ENCODE results near the gene CCDC116. TPM values are rescaled to one million over a fixed set of nuclear protein-coding genes. Genes with fewer than 3 reads are reported as not detected.

The CCDC116 gene
- total RNA-seq, 1 donor from 2014 or later = 1.0 TPM

DNA sequence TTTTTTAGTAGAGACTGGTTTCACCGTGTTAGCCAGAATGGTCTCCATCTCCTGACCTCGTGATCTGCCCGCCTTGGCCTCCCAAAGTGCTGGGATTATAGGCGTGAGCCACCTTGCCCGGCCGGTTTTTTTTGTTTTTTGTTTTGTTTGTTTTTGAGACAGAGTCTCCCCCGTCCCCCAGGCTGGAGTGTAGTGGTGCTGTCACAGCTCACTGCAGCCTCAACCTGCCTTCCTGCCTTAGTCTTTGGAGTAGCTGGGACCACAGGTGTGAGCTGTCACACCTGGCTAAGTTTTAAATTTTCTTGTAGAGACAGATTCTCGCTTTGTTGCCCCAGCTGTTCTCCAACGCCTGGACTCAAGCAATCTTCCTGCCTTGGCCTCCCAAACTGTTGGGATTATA lies 36.5 kb downstream of the CCDC116 start:
- TF ChIP-seq, protein P1, sequence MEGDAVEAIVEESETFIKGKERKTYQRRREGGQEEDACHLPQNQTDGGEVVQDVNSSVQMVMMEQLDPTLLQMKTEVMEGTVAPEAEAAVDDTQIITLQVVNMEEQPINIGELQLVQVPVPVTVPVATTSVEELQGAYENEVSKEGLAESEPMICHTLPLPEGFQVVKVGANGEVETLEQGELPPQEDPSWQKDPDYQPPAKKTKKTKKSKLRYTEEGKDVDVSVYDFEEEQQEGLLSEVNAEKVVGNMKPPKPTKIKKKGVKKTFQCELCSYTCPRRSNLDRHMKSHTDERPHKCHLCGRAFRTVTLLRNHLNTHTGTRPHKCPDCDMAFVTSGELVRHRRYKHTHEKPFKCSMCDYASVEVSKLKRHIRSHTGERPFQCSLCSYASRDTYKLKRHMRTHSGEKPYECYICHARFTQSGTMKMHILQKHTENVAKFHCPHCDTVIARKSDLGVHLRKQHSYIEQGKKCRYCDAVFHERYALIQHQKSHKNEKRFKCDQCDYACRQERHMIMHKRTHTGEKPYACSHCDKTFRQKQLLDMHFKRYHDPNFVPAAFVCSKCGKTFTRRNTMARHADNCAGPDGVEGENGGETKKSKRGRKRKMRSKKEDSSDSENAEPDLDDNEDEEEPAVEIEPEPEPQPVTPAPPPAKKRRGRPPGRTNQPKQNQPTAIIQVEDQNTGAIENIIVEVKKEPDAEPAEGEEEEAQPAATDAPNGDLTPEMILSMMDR (IDR thresholded peaks at IDR 0.05) = no peak
- no peaks in the 10 kb centered on the region for H3K27me3 Mint-ChIP-seq
- H3K9me3 Mint-ChIP-seq = no peaks in the 10 kb centered on the region
- CTCF ChIA-PET = no interaction called here
- DNase-seq (no peak), ATAC-seq (ENCODE audit: low read depth) (no peak)
- H3K4me3 Mint-ChIP-seq = no peak overlapping the region
- peaks cover 27% of the 10 kb centered on the region for H3K4me1 Mint-ChIP-seq
- intact Hi-C loops (cut with micrococcal nuclease) = loop anchor here (5.0 kb wide), 1 partner anchor 198 kb away; the partner anchor contains the start of gene MAPK1
- POLR2A ChIA-PET = no interaction called here
- peaks cover 47% of the 10 kb centered on the region for H3K36me3 Mint-ChIP-seq (ENCODE audit: low read depth)
- H3K27ac Mint-ChIP-seq = no peak overlapping the region

DNA sequence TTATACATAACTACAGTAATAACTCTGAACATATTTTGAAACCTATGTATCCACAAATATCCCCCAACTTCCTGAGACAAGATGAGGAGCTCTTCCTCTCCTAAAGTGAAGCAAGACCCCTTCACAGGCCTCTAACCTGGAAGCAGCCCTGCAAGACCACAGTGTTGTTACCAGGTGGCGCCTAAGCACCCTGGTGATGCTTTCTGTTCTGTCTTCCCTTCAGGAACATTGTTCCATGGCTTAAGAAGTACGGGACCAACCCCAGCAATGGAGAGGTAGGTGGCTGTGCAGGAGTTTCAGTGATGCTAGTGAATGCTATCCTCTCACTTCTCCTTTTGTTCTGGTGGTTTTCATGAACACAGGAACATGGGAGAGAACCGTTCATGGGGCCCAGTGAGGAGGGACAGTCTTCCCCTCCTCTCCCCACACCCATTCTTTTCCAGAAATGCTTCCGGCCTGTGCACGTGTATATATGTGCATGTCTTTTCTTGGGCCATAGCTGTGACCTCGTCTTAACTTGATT lies 39.6 kb downstream of the CCDC116 start:
- peak overlapping the region; percentile 50 for H3K27ac Mint-ChIP-seq
- ChIA-PET POLR2A (no interaction called here), CTCF (interaction anchor here (1.3 kb wide), 1 partner anchor 266 kb away, joined by 3 read pairs; no protein-coding TSS in a partner anchor)
- no peaks in the 10 kb centered on the region for H3K9me3 Mint-ChIP-seq
- H3K27me3 Mint-ChIP-seq = no peaks in the 10 kb centered on the region
- intact Hi-C loops (cut with micrococcal nuclease) = no loop called here
- H3K36me3 Mint-ChIP-seq (ENCODE audit: low read depth) = peaks cover 67% of the 10 kb centered on the region
- no peak overlapping the region for H3K4me3 Mint-ChIP-seq
- ATAC-seq (ENCODE audit: low read depth) = no peak
- H3K4me1 Mint-ChIP-seq = peaks cover 13% of the 10 kb centered on the region
- no peak for DNase-seq
- TF ChIP-seq, protein P1 (IDR thresholded peaks at IDR 0.05) = no peak

DNA sequence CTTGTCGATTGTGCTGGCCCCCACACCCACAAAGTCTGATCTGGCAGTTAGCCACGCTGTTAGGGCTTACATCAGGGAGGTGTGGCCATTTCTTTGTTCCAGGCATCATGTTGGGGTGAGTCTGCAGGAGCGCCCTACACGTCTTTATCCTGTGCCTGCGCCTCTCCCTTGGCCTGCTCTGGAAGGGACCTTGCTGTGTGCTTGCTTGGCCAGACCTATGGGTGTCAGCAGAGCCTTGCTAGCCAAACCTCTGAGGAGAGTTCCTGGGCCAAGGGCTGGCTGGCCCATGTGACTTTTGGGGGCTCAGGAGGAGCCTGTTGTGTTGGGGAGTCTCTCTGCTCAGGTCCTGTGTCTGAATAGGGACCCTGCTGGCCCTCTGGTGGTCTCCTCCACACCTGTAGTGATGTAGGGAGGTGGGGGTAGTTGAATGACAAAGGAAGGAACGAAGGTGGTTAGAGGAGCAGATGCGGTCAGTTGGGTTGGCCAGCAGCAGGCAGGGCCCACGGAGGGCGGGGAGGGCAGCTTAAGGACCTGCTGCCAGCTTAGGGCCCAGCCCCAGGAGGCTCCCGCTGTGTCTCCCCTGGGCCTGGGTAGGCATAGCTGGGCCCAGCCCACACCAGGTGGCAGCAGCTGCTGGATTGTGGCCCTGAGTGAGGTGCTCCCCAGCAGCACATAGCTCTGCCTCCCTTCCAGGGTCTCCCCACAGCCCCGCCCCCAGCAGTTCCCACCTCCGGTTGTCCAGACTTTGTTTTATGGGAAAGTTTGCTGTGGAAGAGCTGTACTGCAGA lies 41.2 kb downstream of the CCDC116 start:
- Mint-ChIP-seq H3K27me3 (no peaks in the 10 kb centered on the region), H3K4me3 (no peak overlapping the region), H3K4me1 (peaks cover 7% of the 10 kb centered on the region), H3K9me3 (no peaks in the 10 kb centered on the region), H3K36me3 (ENCODE audit: low read depth) (peaks cover 79% of the 10 kb centered on the region), H3K27ac (no peak overlapping the region)
- no peak for ATAC-seq (ENCODE audit: low read depth)
- intact Hi-C loops (cut with micrococcal nuclease) = no loop called here
- ChIA-PET CTCF (no interaction called here), POLR2A (no interaction called here)
- TF ChIP-seq, protein P1 (IDR thresholded peaks at IDR 0.05) = no peak
- no peak for DNase-seq

- CTCF ChIA-PET = no interaction called here
- DNase-seq (no peak), ATAC-seq (ENCODE audit: low read depth) (no peak)
- Mint-ChIP-seq H3K36me3 (ENCODE audit: low read depth) (peaks cover 74% of the 10 kb centered on the region), H3K4me1 (peaks cover 4% of the 10 kb centered on the region), H3K27ac (no peak overlapping the region), H3K9me3 (no peaks in the 10 kb centered on the region), H3K27me3 (no peaks in the 10 kb centered on the region), H3K4me3 (no peak overlapping the region)
- intact Hi-C loops (cut with micrococcal nuclease) = no loop called here
- POLR2A ChIA-PET = interaction anchor here (0.6 kb wide), 1 partner anchor 17 kb away, joined by 5 read pairs; no protein-coding TSS in a partner anchor
- TF ChIP-seq, protein P1 (IDR thresholded peaks at IDR 0.05) = no peak
These were observed 42.2 kb downstream of the CCDC116 start for GRCh38 chr22:21674638-21675245.

All from activated B cell treated with CpG ODN at 0.5 μM for 24 hours (primary cell).